HEK293 (cell line): ENCODE data around the gene OR2F1.

Experiments
- SETDB1 ChIP-seq: IDR thresholded peaks from one replicate; pipeline ENCODE4 v1.6.1; 2017; ENCODE audit warnings: mild to moderate bottlenecking, low read length, moderate library complexity, mixed read lengths; ENCODE audit not compliant: insufficient read length
- ZNF274 ChIP-seq, 2 experiments: fragments of 200-500 bp in 1 of 2; fragments of 450-650 bp in 1 of 2; sonication (Bioruptor generic) in 1 of 2; formaldehyde crosslinking in 1 of 2; IDR thresholded peaks; 2 replicates each; pipeline versions ENCODE4 v1.5.1 to v1.6.1; 2014 to 2016; ENCODE audit warnings: borderline replicate concordance in 1 of 2, inconsistent platforms in 1 of 2, low read length in 1 of 2, missing biosample characterization in 1 of 2, missing genetic modification characterization in 1 of 2
- TF ChIP-seq, protein P1 (sequence below): fragments of 450-650 bp; formaldehyde crosslinking; IDR thresholded peaks from 2 replicates; pipeline ENCODE4 v1.5.1; 2016; ENCODE audit warnings: missing biosample characterization, missing genetic modification characterization
- TF ChIP-seq, protein P2 (sequence below): fragments of 450-650 bp; formaldehyde crosslinking; IDR thresholded peaks from 2 replicates; pipeline ENCODE4 v1.5.1; 2016; ENCODE audit warnings: missing biosample characterization, missing genetic modification characterization
- TF ChIP-seq, protein P3 (sequence below): fragments of 450-650 bp; formaldehyde crosslinking; IDR thresholded peaks from 2 replicates; pipeline ENCODE4 v1.5.1; 2016; ENCODE audit warnings: missing biosample characterization, missing genetic modification characterization, low read depth
- TF ChIP-seq, protein P4 (sequence below): fragments of 450-650 bp; formaldehyde crosslinking; IDR thresholded peaks from 2 replicates; pipeline ENCODE4 v1.5.1; 2016; ENCODE audit warnings: missing biosample characterization, missing genetic modification characterization
- TF ChIP-seq, protein P5 (sequence below): fragments of 450-650 bp; formaldehyde crosslinking; IDR thresholded peaks from 2 replicates; pipeline ENCODE4 v1.5.1; 2016; ENCODE audit warnings: missing biosample characterization, missing genetic modification characterization
- TF ChIP-seq, protein P6 (sequence below): IDR thresholded peaks from 2 replicates; pipeline ENCODE4 v1.6.1; 2011; ENCODE audit warnings: mild to moderate bottlenecking, low read depth, low read length, borderline replicate concordance
- TF ChIP-seq, protein P7 (sequence below): fragments of 450-650 bp; formaldehyde crosslinking; IDR thresholded peaks from 2 replicates; pipeline ENCODE4 v1.5.1; 2017; ENCODE audit warnings: missing biosample characterization, missing genetic modification characterization
- TF ChIP-seq, protein P8 (sequence below): fragments of 450-650 bp; formaldehyde crosslinking; IDR thresholded peaks from 2 replicates; pipeline ENCODE4 v1.5.1; 2016; ENCODE audit warnings: missing biosample characterization, missing genetic modification characterization

DNA sequence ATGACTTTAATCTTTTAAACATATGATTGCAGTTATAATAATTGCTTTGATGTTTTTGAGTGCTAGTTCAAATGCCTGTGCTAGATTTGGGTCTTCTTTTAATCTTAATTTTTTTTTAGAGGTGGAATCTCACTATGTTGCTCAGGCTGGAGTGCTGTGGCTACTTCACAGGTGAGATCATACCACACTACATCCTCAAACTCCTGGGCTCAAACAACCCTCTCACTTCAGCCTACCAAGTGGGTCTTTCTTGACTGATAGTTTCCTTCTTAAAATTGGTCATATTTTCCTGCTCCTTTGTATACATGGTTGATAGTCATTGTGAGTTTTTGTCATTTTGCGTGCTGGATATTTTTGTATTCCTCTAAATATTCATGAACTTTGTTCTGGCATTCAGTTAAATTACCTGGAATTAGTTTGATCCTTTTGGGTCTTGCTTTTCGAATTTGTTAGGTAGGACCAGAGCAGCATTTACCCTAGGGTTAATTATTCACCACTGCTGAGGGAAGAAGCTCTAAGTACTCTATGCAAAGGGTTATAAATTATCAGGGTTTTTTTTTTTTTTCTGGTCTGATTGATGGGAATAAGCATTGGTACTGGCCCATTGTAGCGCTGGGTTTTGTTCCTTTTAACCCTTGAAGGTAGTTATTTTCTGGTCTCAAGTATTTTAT lies 40.6 kb upstream of the OR2F1 start:
- TF ChIP-seq SETDB1 = no peak
- TF ChIP-seq, protein P1, sequence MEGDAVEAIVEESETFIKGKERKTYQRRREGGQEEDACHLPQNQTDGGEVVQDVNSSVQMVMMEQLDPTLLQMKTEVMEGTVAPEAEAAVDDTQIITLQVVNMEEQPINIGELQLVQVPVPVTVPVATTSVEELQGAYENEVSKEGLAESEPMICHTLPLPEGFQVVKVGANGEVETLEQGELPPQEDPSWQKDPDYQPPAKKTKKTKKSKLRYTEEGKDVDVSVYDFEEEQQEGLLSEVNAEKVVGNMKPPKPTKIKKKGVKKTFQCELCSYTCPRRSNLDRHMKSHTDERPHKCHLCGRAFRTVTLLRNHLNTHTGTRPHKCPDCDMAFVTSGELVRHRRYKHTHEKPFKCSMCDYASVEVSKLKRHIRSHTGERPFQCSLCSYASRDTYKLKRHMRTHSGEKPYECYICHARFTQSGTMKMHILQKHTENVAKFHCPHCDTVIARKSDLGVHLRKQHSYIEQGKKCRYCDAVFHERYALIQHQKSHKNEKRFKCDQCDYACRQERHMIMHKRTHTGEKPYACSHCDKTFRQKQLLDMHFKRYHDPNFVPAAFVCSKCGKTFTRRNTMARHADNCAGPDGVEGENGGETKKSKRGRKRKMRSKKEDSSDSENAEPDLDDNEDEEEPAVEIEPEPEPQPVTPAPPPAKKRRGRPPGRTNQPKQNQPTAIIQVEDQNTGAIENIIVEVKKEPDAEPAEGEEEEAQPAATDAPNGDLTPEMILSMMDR = no peak
- TF ChIP-seq, protein P2, sequence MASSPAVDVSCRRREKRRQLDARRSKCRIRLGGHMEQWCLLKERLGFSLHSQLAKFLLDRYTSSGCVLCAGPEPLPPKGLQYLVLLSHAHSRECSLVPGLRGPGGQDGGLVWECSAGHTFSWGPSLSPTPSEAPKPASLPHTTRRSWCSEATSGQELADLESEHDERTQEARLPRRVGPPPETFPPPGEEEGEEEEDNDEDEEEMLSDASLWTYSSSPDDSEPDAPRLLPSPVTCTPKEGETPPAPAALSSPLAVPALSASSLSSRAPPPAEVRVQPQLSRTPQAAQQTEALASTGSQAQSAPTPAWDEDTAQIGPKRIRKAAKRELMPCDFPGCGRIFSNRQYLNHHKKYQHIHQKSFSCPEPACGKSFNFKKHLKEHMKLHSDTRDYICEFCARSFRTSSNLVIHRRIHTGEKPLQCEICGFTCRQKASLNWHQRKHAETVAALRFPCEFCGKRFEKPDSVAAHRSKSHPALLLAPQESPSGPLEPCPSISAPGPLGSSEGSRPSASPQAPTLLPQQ = no peak
- TF ChIP-seq, protein P3, sequence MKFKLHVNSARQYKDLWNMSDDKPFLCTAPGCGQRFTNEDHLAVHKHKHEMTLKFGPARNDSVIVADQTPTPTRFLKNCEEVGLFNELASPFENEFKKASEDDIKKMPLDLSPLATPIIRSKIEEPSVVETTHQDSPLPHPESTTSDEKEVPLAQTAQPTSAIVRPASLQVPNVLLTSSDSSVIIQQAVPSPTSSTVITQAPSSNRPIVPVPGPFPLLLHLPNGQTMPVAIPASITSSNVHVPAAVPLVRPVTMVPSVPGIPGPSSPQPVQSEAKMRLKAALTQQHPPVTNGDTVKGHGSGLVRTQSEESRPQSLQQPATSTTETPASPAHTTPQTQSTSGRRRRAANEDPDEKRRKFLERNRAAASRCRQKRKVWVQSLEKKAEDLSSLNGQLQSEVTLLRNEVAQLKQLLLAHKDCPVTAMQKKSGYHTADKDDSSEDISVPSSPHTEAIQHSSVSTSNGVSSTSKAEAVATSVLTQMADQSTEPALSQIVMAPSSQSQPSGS = no peak
- TF ChIP-seq, protein P4, sequence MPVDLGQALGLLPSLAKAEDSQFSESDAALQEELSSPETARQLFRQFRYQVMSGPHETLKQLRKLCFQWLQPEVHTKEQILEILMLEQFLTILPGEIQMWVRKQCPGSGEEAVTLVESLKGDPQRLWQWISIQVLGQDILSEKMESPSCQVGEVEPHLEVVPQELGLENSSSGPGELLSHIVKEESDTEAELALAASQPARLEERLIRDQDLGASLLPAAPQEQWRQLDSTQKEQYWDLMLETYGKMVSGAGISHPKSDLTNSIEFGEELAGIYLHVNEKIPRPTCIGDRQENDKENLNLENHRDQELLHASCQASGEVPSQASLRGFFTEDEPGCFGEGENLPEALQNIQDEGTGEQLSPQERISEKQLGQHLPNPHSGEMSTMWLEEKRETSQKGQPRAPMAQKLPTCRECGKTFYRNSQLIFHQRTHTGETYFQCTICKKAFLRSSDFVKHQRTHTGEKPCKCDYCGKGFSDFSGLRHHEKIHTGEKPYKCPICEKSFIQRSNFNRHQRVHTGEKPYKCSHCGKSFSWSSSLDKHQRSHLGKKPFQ = no peak
- TF ChIP-seq, protein P5, sequence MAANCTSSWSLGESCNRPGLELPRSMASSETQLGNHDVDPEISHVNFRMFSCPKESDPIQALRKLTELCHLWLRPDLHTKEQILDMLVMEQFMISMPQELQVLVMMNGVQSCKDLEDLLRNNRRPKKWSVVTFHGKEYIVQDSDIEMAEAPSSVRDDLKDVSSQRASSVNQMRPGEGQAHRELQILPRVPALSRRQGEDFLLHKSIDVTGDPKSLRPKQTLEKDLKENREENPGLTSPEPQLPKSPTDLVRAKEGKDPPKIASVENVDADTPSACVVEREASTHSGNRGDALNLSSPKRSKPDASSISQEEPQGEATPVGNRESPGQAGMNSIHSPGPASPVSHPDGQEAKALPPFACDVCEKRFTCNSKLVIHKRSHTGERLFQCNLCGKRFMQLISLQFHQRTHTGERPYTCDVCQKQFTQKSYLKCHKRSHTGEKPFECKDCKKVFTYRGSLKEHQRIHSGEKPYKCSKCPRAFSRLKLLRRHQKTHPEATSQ (tag by site-specific recombination) = no peak
- no peak for TF ChIP-seq ZNF274 (IDR thresholded peaks at IDR 0.05; ENCODE audit: low read length)
- TF ChIP-seq ZNF274 (tag by site-specific recombination; IDR thresholded peaks at IDR 0.05; ENCODE audit: borderline replicate concordance) = no peak
- TF ChIP-seq, protein P6, sequence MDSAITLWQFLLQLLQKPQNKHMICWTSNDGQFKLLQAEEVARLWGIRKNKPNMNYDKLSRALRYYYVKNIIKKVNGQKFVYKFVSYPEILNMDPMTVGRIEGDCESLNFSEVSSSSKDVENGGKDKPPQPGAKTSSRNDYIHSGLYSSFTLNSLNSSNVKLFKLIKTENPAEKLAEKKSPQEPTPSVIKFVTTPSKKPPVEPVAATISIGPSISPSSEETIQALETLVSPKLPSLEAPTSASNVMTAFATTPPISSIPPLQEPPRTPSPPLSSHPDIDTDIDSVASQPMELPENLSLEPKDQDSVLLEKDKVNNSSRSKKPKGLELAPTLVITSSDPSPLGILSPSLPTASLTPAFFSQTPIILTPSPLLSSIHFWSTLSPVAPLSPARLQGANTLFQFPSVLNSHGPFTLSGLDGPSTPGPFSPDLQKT = no peak
- TF ChIP-seq, protein P7, sequence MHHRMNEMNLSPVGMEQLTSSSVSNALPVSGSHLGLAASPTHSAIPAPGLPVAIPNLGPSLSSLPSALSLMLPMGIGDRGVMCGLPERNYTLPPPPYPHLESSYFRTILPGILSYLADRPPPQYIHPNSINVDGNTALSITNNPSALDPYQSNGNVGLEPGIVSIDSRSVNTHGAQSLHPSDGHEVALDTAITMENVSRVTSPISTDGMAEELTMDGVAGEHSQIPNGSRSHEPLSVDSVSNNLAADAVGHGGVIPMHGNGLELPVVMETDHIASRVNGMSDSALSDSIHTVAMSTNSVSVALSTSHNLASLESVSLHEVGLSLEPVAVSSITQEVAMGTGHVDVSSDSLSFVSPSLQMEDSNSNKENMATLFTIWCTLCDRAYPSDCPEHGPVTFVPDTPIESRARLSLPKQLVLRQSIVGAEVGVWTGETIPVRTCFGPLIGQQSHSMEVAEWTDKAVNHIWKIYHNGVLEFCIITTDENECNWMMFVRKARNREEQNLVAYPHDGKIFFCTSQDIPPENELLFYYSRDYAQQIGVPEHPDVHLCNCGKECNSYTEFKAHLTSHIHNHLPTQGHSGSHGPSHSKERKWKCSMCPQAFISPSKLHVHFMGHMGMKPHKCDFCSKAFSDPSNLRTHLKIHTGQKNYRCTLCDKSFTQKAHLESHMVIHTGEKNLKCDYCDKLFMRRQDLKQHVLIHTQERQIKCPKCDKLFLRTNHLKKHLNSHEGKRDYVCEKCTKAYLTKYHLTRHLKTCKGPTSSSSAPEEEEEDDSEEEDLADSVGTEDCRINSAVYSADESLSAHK (tag by site-specific recombination) = no peak
- TF ChIP-seq, protein P8, sequence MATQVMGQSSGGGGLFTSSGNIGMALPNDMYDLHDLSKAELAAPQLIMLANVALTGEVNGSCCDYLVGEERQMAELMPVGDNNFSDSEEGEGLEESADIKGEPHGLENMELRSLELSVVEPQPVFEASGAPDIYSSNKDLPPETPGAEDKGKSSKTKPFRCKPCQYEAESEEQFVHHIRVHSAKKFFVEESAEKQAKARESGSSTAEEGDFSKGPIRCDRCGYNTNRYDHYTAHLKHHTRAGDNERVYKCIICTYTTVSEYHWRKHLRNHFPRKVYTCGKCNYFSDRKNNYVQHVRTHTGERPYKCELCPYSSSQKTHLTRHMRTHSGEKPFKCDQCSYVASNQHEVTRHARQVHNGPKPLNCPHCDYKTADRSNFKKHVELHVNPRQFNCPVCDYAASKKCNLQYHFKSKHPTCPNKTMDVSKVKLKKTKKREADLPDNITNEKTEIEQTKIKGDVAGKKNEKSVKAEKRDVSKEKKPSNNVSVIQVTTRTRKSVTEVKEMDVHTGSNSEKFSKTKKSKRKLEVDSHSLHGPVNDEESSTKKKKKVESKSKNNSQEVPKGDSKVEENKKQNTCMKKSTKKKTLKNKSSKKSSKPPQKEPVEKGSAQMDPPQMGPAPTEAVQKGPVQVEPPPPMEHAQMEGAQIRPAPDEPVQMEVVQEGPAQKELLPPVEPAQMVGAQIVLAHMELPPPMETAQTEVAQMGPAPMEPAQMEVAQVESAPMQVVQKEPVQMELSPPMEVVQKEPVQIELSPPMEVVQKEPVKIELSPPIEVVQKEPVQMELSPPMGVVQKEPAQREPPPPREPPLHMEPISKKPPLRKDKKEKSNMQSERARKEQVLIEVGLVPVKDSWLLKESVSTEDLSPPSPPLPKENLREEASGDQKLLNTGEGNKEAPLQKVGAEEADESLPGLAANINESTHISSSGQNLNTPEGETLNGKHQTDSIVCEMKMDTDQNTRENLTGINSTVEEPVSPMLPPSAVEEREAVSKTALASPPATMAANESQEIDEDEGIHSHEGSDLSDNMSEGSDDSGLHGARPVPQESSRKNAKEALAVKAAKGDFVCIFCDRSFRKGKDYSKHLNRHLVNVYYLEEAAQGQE (tag by site-specific recombination) = no peak
